GM21423 (cell line): ENCODE data around the gene SLC29A3.
"Not testable (repeated sequence)": the region's sequence is repeated elsewhere in the genome, so short reads cannot be mapped to it uniquely, and the experiment has no call there.

Experiments used
- ATAC-seq: cut with Tn5 transposase; IDR thresholded peaks from one replicate; pipeline ENCODE4 v1.9.1; 2021; ENCODE audit warnings: mild to moderate bottlenecking, moderate library complexity; ENCODE audit not compliant: unreplicated experiment

The SLC29A3 gene

DNA sequence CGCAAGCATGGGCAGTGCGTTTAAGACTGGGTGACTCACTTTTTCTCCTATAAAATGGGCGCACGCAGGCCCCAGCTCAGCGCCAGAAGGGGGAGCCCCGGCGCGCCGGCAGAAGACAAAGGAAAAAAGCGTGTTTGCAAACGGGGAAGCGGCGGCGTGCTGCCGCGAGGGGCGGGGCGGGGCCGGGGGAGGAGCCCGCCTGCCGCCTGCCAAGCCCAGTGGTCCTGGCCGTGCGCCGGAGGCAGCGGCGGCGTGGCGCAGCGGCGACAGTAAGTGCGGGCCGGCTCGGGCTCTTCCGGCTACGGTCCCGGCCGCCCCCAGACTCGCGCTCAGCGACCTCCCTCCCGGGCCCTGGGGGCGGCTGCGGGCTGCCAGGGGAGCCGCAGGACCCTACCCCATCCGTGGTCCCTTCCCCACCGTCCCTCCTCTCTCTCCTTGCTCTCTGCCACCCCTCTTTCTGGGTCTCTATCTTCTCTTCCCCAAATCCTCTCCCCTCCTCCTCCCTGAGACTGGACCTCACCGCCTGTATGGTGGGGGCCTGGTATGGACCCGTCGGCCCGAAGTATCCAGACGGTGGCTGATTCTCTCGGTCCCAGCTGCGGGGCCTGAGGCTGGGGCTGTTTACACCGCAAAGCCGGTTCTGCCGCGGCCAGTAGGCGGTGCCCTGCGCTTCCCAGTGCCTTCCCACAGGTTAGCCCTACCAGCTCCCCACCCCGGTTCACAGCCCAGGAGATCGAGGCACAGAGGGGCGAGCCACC lies at the start of gene SLC29A3:
TSS of gene SLC29A3 (plus strand) at position 218 of the 758 bp plus-strand sequence. CDS start at position 269, 51 bp downstream.
- ATAC-seq, result peak; percentile 77

DNA sequence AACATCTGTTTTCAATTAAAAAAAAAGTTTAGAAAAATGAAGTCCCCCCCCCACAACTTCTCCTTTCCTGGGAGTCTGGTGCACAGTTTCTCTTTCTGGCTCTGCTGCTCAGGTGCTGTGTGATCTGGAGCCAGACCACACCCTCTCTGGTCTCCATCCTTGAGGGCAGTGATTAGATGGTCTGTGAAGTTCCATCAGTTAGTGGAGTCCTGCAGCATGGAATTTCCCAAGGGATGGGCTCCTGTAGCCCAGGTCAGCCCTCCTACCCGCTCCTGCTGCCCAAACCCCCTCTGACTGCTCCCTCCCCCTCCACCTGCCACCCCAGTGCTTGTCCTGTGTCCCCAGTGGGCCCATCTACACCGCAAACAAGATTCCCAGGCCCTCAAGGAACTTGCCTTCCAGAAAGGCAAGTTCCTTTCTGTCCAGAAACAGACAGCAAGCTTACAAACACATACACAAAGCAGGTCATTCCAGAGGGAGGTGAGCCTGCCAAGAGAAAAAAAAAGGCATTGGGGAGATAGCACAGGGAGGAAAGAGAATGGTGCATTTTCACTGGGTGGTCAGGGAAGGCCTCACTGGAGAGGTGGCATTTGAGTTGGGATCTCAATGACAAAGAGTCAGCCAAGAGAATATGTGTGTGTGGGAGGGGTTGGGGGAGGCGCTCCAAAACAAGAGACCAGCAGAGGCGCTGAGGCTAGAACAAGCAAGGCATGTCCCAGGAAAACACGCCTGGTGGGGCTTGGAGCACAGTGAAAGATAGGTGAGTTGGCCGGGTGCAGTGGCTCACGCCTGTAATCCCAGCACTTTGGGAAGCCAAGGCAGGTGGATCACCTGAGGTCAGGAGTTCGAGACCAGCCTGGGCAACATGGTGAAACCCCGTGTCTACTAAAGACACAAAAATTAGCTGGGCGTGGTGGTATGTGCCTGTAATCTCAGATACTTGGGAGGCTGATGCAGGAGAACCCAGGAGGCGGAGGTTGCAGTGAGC lies 49.5 kb upstream of the SLC29A3 start:
- no peak for ATAC-seq

GRCh38 chr10:71270301-71271220 lies 48.5 kb upstream of the SLC29A3 start:
- no peak for ATAC-seq

GRCh38 chr10:71271662-71272055 lies 47.4 kb upstream of the SLC29A3 start:
- ATAC-seq, result no peak

DNA sequence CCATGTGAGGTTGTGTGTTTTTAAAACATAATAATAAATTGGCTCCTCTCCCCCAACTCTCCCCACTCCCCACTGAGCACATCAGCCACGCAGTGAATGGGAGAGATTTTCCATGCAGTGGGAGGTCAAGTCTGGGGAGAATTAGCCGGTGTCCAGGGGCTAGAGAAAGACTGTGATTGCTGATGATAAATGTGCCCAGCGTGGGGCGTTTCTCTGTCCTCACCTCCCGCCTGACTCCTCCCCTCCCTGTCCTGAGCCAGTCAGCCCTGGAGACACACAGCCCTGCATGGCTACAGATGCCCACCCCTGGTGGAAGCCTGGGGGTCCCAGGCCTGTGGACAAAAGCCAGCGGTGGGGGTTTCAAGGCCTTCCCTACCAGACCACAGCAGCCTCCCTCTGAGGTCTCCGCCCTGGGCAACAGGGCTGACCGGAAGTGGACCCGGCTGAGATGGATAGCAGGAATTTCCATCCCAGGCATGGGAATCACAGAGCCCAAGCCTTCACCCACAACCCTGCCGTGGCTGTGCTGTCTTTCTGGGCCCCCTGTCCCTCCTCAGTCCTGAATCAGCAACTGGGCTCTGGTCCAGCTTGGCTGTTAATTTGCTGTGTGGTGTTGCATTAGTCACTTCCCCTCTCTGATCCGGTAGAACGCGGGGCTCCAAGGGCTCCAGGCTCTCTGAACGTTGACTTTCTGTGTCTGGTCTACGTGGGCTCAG lies 46.8 kb upstream of the SLC29A3 start:
- no peak for ATAC-seq

GRCh38 chr10:71272974-71273373 lies 46.1 kb upstream of the SLC29A3 start:
- ATAC-seq, result not testable (repeated sequence)

- ATAC-seq, result no peak
Observed at GRCh38 chr10:71273506-71273905, 45.6 kb upstream of the SLC29A3 start.

GRCh38 chr10:71274901-71275796 lies 43.9 kb upstream of the SLC29A3 start:
- ATAC-seq, result no peak

DNA sequence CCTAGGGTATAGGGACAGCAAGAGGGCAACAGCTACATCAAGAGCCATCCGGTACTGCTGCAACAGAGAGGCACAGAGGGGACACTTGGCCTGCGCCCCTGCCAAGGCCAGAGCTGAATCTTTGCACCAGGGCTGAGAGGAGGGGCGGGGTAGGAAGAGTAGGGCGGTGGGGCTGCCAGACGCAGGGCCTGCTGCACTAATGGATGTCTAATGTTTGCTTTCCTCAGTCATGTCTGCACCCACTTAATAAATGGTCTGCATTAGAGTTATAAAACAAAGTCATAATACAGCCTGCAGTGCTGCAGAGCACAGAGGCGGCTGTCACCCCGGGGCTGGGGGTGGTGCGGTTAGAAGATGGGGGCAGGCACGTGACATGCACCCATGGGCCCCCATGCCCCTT lies 42.2 kb upstream of the SLC29A3 start:
- ATAC-seq, result no peak

DNA sequence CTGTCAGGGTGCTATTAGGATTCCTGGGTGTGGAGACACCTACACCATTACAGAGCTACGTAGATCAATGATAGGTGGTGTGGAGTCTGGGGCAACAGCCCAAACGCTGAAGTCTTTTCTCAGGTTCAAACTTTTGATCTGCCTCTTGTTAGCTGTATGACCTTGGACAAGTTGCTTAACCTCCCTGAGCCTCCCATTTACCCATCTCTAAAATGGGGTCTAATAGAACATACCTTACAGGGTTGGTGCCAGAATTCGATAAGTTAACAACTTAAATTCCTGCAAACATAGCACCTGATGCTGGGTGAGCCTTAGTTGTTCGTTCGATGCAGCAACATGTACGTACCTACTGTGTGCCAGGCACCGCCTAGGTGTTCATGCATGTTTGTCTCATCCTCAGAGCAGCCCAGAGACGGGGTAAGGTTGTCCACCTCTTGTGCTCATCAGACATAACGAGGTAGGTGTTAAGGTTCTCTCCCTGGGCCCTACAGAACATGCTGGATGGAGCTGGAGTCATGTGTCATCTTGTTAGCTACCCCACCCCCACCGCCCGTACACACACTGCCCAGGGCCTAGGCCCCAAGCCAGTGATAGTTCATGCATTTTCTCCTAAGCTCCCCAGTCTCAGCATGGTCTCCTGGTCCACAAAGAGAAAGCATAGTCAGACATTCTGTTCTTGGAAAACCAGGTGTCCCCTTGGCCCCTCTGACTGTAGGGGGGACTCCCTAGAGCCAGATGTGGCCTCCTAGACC lies 41.0 kb upstream of the SLC29A3 start:
- ATAC-seq, result no peak

DNA sequence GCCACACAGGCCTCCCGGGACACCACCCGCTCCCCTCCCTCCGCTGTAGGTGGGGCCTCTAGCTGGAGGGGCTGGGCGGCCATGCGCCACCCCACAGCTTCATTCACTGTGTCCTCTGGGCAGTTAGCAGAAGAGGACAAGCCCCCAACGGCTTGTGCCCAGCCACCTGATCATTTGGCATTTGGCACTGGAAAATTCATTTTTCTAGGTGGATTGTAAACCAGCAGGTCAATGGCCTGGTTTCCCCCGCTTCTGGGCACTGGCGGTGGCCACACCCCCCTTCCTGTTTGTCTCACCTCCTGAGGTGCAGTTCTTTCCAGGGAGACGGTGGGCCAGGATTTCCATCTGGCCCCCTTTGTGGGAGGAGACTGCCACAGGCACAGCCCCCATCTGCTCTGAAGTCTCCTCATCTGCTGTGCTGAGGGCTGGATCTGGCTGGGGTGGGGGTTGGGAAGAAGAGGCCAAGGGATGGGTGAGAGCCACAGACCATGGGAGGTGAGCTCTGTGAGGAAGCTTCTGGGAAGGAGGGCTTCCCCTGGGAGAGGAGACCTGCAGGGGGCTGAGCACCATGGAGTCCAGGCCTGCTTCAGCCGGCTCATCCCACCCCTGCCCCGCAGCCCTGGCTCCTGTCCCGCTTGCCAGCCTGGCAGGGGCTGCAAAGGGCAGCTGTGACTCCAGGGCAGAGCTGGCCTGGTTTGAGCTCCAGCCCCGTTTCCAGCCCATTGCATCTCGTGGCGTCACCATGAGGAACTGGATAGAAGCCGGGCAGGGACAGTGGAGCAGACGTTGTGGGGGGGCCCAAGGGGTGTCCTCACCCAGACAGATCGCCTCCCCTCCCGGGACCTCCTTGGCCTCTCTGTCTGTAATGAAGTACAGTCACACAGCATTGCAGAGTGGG lies 40.1 kb upstream of the SLC29A3 start:
- ATAC-seq, result no peak

- no peak for ATAC-seq
Observed at GRCh38 chr10:71279590-71280170, 39.4 kb upstream of the SLC29A3 start.

GRCh38 chr10:71280216-71280615 lies 38.8 kb upstream of the SLC29A3 start:
- no peak for ATAC-seq

DNA sequence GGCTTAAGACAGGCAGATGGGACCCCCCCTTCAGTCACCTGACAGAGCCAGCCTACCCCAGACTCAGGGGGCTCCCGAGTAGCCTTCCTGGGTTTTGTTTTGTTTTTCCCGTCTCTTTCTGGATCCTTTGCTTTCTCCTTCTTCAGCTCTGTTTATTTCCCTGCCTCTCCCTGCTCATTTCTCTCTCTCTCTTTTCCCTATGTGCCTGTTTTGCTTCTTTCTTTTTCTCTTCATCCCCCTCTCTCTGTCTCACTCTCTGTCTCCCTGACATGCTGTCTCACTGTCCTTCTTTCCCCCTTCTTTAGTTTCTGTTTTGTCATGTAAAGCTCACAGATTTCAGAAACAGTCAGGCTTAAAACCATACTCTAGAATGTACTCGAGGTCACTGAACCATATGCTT lies 38.2 kb upstream of the SLC29A3 start:
- no peak for ATAC-seq

GRCh38 chr10:71281646-71282322 lies 37.3 kb upstream of the SLC29A3 start:
- no peak for ATAC-seq

GRCh38 chr10:71282323-71282680 lies 36.8 kb upstream of the SLC29A3 start:
- no peak for ATAC-seq

DNA sequence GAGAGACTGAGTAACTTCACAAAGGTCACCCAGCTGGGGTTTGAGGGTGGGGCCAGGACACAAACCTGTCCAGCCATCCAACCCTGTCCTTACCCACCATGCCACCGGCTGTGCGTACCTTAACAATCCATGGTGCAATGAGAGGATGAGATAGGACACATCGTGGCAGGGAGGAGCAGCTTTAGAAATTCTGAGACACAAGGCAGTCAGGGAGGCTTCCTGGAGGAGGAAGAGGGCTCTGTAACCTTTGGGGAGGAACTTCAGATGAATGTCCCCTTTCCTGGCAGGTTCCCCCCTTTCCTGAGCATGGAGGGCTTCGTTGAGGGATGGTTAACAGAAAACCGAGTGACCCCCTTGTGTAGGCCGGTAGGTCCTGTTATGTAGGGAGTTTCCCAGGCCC lies 35.6 kb upstream of the SLC29A3 start:
- ATAC-seq, result no peak
